ENCODE measurements around the gene SLCO6A1. TPM values are rescaled to one million over a fixed set of nuclear protein-coding genes. Genes with fewer than 3 reads are reported as not detected.

The SLCO6A1 gene
- total RNA-seq (2022; extraction: Qiagen RNA extraction; ENCODE audit: low read depth) = not detected in 5 replicates

DNA sequence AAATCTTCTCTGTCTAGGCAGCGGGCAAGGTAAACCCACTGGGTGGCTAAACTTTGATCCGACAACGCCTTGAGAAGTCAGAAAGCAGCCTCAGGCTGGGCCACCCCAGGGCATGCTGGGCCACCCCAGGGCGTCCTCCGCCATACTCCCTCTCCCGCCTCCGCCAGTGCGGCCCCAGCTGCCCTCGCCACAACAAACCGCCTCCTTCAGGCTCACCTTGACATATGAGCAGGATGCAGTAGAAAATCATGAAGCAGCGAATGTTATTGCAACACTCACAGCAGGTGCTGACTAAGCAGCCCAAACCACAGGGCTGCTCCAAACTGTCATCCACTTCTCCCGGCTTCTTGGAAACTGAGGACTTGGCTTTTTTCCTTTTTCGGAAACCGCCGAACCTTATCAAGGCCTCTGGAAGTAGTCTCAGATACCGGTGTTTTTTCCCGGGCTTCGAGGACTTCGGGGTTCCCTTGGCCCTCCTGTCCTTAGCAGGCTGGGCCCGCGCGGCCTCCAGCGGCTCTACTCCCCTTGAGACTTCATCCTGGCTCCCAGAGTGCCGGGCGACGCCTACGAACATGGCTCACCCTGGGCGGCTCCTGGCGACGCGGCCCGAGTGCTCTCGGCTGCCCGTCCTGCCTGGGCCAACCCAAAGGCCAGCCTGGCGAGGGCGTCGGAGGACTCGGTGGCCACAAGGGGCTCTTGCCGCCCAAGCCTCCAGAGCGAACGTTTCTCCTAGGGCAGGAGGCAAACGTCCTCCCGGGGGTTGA is at the start of gene SLCO6A1:
SLCO6A1 (minus strand) TSS at position 731 of the 764 bp plus-strand sequence; CDS start at position 574, 157 bp downstream.

Other genes starting within 250 kb of the SLCO6A1 start
- gene SLCO4C1, start 202.7 kb downstream of the SLCO6A1 start, total RNA-seq (2022; extraction: Qiagen RNA extraction; ENCODE audit: low read depth) = 0.04 TPM in 1 of 5 replicates, not detected in the others